H9 (cell line): ENCODE data around the gene PXDN. TPM values are rescaled to one million over a fixed set of nuclear protein-coding genes. Genes with fewer than 3 reads are reported as not detected.

Experiments
- DNase-seq: peaks from one replicate; pipeline ENCODE4 v3.0.0-alpha.2; 2017
- H2AFZ ChIP-seq: one replicate; pipeline ENCODE4 v1.6.1; 2013; ENCODE audit warnings: mild to moderate bottlenecking, low read length, control low read depth, moderate library complexity
- H2AK5ac ChIP-seq: 2 replicates; pipeline ENCODE4 v1.6.1; 2013; ENCODE audit warnings: low read length, control low read depth, mixed read lengths; ENCODE audit not compliant: insufficient read length
- H2BK120ac ChIP-seq: one replicate; pipeline ENCODE4 v1.6.1; 2013; ENCODE audit warnings: low read depth, mild to moderate bottlenecking, low read length, control low read depth, inconsistent platforms; ENCODE audit not compliant: poor library complexity, severe bottlenecking
- H2BK12ac ChIP-seq: 2 replicates; pipeline ENCODE4 v1.6.1; 2013; ENCODE audit warnings: low read length, control low read depth, mixed read lengths, low read depth; ENCODE audit not compliant: insufficient read length
- H2BK15ac ChIP-seq: 2 replicates; pipeline ENCODE4 v1.6.1; 2013; ENCODE audit warnings: low read depth, low read length, control low read depth
- H2BK20ac ChIP-seq: one replicate; pipeline ENCODE4 v1.6.1; 2013; ENCODE audit warnings: low read depth, mild to moderate bottlenecking, low read length, control low read depth, inconsistent platforms; ENCODE audit not compliant: poor library complexity, severe bottlenecking
- H2BK5ac ChIP-seq: 2 replicates; pipeline ENCODE4 v1.6.1; 2013; ENCODE audit warnings: low read length, control low read depth, mixed read lengths; ENCODE audit not compliant: insufficient read length
- H3K14ac ChIP-seq: 2 replicates; pipeline ENCODE4 v1.6.1; 2013; ENCODE audit warnings: low read length, control low read depth; ENCODE audit not compliant: insufficient read depth
- H3K18ac ChIP-seq: 2 replicates; pipeline ENCODE4 v1.6.1; 2013; ENCODE audit warnings: low read depth, mild to moderate bottlenecking, mixed read lengths, low read length, control low read depth; ENCODE audit not compliant: insufficient read length
- H3K23ac ChIP-seq: 2 replicates; pipeline ENCODE4 v1.6.1; 2013; ENCODE audit warnings: low read length, control low read depth, mixed read lengths, low read depth; ENCODE audit not compliant: insufficient read length
- H3K23me2 ChIP-seq: 2 replicates; pipeline ENCODE4 v1.6.1; 2013; ENCODE audit warnings: low read depth, mild to moderate bottlenecking, mixed read lengths, low read length, control low read depth; ENCODE audit not compliant: insufficient read length, poor library complexity, severe bottlenecking
- H3K27ac ChIP-seq: 2 replicates; pipeline ENCODE4 v1.5.1; 2013; ENCODE audit warnings: low read length, control low read depth, mixed read lengths, low read depth; ENCODE audit not compliant: insufficient read length
- H3K27me3 ChIP-seq: 2 replicates; pipeline ENCODE4 v1.6.1; 2013; ENCODE audit warnings: low read length, control low read depth, inconsistent platforms; ENCODE audit not compliant: insufficient read depth
- H3K4ac ChIP-seq: 2 replicates; pipeline ENCODE4 v1.6.1; 2013; ENCODE audit warnings: low read depth, mild to moderate bottlenecking, control low read depth, inconsistent platforms, low read length, moderate library complexity
- H3K4me1 ChIP-seq: 2 replicates; pipeline ENCODE4 v1.6.1; 2013; ENCODE audit warnings: low read length, control low read depth, inconsistent platforms; ENCODE audit not compliant: insufficient read depth
- H3K4me2 ChIP-seq: 2 replicates; pipeline ENCODE4 v1.6.1; 2013; ENCODE audit warnings: low read length, control low read depth, mixed read lengths; ENCODE audit not compliant: insufficient read length, insufficient read depth
- H3K56ac ChIP-seq: 2 replicates; pipeline ENCODE4 v1.6.1; 2013; ENCODE audit warnings: low read depth, mild to moderate bottlenecking, mixed read lengths, low read length, control low read depth; ENCODE audit not compliant: insufficient read length
- H3K79me1 ChIP-seq: 2 replicates; pipeline ENCODE4 v1.6.1; 2013; ENCODE audit warnings: low read depth, mild to moderate bottlenecking, moderate library complexity, low read length, control low read depth, inconsistent platforms; ENCODE audit not compliant: insufficient read depth, poor library complexity, severe bottlenecking
- H3K79me2 ChIP-seq: 2 replicates; pipeline ENCODE4 v1.6.1; 2013; ENCODE audit warnings: low read length, control low read depth, inconsistent platforms; ENCODE audit not compliant: insufficient read depth
- H3K9ac ChIP-seq: 2 replicates; pipeline ENCODE4 v1.6.1; 2013; ENCODE audit warnings: low read length, control low read depth, mixed read lengths; ENCODE audit not compliant: insufficient read length; ENCODE audit errors: extremely low read depth
- H3K9me3 ChIP-seq: one replicate; pipeline ENCODE4 v1.6.1; 2013; ENCODE audit warnings: low read depth, low read length, inconsistent platforms; ENCODE audit not compliant: control insufficient read depth
- H3T11ph ChIP-seq: one replicate; pipeline ENCODE4 v1.6.1; 2013; ENCODE audit warnings: mild to moderate bottlenecking, low read length, control low read depth, inconsistent platforms
- H4K20me1 ChIP-seq: one replicate; pipeline ENCODE4 v1.6.1; 2013; ENCODE audit not compliant: control insufficient read depth, insufficient read length, insufficient read depth
- H4K5ac ChIP-seq: 2 replicates; pipeline ENCODE4 v1.6.1; 2013; ENCODE audit warnings: low read depth, mild to moderate bottlenecking, mixed read lengths, low read length, control low read depth; ENCODE audit not compliant: insufficient read length
- H4K8ac ChIP-seq: replicated peaks from 2 replicates; pipeline ENCODE4 v1.6.1; 2013; ENCODE audit warnings: low read length, control low read depth, mixed read lengths, low read depth; ENCODE audit not compliant: insufficient read length
- H4K91ac ChIP-seq: 2 replicates; pipeline ENCODE4 v1.6.1; 2013; ENCODE audit warnings: low read depth, mild to moderate bottlenecking, moderate library complexity, mixed read lengths, low read length, control low read depth; ENCODE audit not compliant: insufficient read length
- H3K27ac Mint-ChIP-seq, 3 experiments: 2 replicates in 2 of 3; 3 replicates in 1 of 3; pipeline ENCODE4 v1.8.0; 2020 to 2021; ENCODE audit warnings: mixed read lengths in 3 of 3, mild to moderate bottlenecking in 1 of 3, moderate library complexity in 1 of 3
- H3K27me3 Mint-ChIP-seq: 2 replicates; pipeline ENCODE4 v1.8.0; 2021; ENCODE audit warnings: low read depth, mild to moderate bottlenecking, moderate library complexity, mixed read lengths
- H3K36me3 Mint-ChIP-seq, 3 experiments: 2 replicates in 2 of 3; 3 replicates in 1 of 3; pipeline ENCODE4 v1.8.0; 2020 to 2021; ENCODE audit warnings: low read depth in 3 of 3, mixed read lengths in 3 of 3; ENCODE audit not compliant: insufficient read depth in 1 of 3
- H3K4me1 Mint-ChIP-seq, 2 experiments: 2 replicates each; pipeline ENCODE4 v1.8.0; 2020; ENCODE audit warnings: mixed read lengths in 2 of 2
- H3K4me3 Mint-ChIP-seq, 2 experiments: 2 replicates in 1 of 2; 3 replicates in 1 of 2; pipeline ENCODE4 v1.8.0; 2020 to 2021; ENCODE audit warnings: mild to moderate bottlenecking in 2 of 2, mixed read lengths in 2 of 2, moderate library complexity in 1 of 2
- H3K9me3 Mint-ChIP-seq, 2 experiments: 2 replicates in 1 of 2; 3 replicates in 1 of 2; pipeline ENCODE4 v1.8.0; 2020; ENCODE audit warnings: mild to moderate bottlenecking in 2 of 2, mixed read lengths in 2 of 2, moderate library complexity in 1 of 2
- CTCF ChIP-seq: fragments of 200-600 bp; sonication (generic); conservative IDR thresholded peaks from 3 replicates; pipeline ENCODE4 v1.8.0; 2021; ENCODE audit warnings: antibody characterized with exemption, mild to moderate bottlenecking
- WGBS: extraction: QIAGEN DNeasy Blood & Tissue Kit; methylation state at CpG from one replicate; pipeline ENCODE4 v1.1.7; 2013; ENCODE audit warnings: missing lambda C conversion rate, low lambda C conversion rate, mixed read lengths; ENCODE audit not compliant: insufficient read length; ENCODE audit errors: extremely low coverage; 5-methylcytosine and 5-hydroxymethylcytosine counted together
- total RNA-seq: library from RNA; stranded (reverse); gene quantifications from 2 replicates; pipeline ENCODE4 v1.2.1, GENCODE V29; 2021

PXDN gene
- total RNA-seq, 1 experiment from 2014 or later: 146 TPM

DNA sequence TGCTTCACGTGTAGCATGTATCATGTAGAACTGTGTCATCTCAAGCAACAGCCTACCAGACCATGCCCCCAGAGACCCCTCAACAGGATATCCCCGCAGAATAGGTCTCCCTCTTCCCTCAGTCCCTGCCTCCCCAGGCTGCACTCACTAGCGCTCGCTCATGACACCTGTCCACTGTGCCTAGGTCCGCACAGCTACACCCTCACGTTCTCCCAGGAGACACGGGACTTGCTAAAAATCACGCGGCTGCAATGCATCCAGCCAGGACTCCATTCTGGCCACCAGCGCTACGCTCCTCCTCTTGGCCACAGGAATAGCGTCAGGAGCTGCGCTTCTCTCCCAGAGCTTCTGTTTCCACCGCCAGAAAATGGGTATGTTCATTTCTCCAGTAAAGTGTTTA, 2.5 kb downstream of the PXDN start:
- no peak overlapping the region for H3K23ac ChIP-seq
- no peaks in the 10 kb centered on the region for H3K9me3 ChIP-seq
- Mint-ChIP-seq H3K36me3 (peaks cover 10 to 28% (median 15%) of the 10 kb centered on the region in 3 experiments), H3K4me3 (peak overlapping the region; percentile 95 to 98), H3K4me1 (peaks cover 28 to 32% of the 10 kb centered on the region in 2 experiments), H3K27me3 (peaks cover 16% of the 10 kb centered on the region), H3K9me3 (peaks cover 0 to 2% of the 10 kb centered on the region in 2 experiments; a peak in 1 of 5 replicates), H3K27ac (no peak overlapping the region)
- H3K4ac ChIP-seq: no peak overlapping the region
- no peak overlapping the region for H2BK5ac ChIP-seq
- DNase-seq: no peak
- H3K18ac ChIP-seq: no peak overlapping the region
- no peak overlapping the region for H2BK120ac ChIP-seq
- peak overlapping the region; percentile 34 for H3K4me2 ChIP-seq
- H4K91ac ChIP-seq: no peak overlapping the region
- H2AFZ ChIP-seq: no peak overlapping the region
- WGBS: no CpG with 5 or more reads among the region's 14 CpGs
- no peak overlapping the region for H4K5ac ChIP-seq
- H2AK5ac ChIP-seq: no peak overlapping the region
- H3K56ac ChIP-seq: no peak overlapping the region
- H3K79me2 ChIP-seq: peaks cover 39% of the 10 kb centered on the region; the same call in 1 of the 2 replicates
- no peak overlapping the region for H2BK12ac ChIP-seq
- peaks cover 10% of the 10 kb centered on the region for H3K23me2 ChIP-seq
- no peaks in the 10 kb centered on the region for H4K20me1 ChIP-seq
- H4K8ac ChIP-seq: no peak overlapping the region
- H3K14ac ChIP-seq: no peak overlapping the region
- H2BK20ac ChIP-seq: no peak overlapping the region
- no peaks in the 10 kb centered on the region for H3K27me3 ChIP-seq
- H3K9ac ChIP-seq: no peak overlapping the region
- H3K79me1 ChIP-seq: peaks cover 4% of the 10 kb centered on the region
- peaks cover 4% of the 10 kb centered on the region; the same call in 1 of the 2 replicates for H3K4me1 ChIP-seq
- H3T11ph ChIP-seq: no peak overlapping the region
- no peak overlapping the region for H3K27ac ChIP-seq
- no peak for TF ChIP-seq CTCF
- H2BK15ac ChIP-seq: no peak overlapping the region
